Measurements from ENCODE around the gene H2BK1.
A peak's percentile ranks its signal among the peaks of the same experiment; 100 is the strongest.

H2BK1 gene

DNA sequence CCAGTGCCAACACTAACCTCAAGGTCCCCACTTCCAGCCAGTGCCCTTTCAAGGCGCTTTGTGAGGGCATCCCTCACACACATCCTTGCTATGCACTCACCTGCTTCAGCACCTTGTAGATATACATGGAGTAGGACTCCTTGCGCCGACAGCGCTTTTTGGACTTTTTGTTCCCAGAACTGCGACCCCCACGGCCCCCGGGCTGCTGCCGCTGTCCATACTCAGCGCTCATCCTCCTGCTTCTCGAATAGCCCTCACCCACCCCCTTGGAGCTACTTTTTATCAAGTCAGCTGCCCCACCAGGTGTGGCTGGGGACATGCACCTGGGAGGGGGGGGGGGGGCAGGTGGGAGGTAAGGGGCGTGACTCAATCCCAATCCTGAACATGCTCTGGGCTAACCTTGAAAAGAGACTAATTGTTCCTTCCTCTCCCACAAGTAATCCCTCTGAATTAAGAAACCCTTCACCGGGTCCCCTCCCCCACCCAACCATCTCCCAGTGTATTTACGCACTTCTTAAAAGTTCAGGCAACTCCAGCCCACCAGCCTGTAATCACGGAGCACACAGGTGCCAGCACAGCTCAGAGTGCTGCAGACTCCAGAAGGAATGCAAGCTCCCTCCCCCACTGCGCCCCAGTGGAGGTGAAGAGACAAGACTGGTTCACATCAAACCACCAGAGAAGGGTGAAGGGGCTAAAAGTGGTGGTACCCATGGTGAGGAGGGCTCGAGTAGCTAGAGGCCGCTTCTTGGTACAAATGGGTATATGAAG, at the start of gene H2BK1:
TSS of gene H2BK1 (minus strand) at position 402 of the 768 bp plus-strand sequence. CDS start at position 232, 170 bp downstream.
- DNase-seq = no peak

DNA sequence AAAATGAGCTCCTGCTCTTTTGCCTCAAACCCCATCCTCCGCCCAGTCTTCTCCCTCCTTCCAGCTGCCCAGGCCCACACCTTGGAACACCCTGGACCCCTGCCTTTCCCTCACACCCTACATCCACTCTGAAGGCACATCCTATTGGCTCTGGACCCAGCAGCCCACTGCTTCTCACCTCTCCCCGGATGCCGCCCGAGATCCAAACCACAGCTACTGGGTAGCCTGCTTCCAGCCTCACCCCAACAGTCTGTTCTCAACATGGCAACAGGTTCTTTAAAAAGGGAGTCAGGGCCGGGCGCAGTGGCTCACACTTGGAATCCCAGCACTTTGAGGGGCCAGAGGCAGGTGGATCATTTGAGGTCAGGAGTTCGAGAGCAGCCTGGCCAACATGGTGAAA, 47.7 kb upstream of the H2BK1 start:
- no peak for DNase-seq

DNA sequence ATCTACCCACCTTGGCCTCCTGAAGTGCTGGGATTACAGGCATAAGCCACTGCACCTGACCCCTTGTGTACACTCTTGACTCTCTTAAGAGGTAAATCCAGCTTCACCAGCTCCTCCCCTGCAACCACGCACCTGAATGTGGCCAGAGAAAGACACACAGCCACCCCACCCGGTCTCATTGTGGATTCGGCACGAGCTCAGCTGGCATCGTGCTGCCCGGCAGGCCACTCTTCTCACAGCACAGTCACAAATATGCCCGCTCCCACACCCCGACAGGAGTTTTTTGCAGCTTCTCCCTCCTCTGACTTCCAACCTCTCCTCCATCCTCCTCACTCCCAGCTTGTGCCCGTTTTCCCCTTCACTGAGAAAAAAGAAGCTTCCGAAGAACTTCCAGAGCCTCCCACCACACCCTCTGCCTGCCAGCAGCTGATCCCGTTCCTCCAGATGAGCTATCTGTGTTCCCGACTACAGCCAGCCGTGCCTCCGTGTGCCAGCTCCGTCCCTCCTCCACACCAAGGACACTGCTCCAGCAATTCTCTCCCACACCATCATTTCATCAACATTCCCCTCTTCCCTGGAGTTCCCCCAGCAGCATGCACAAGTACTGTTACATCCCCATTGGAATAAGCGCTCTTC, 46.2 kb upstream of the H2BK1 start:
- no peak for DNase-seq

GRCh38 chr7:151255390-151255789, 45.1 kb upstream of the H2BK1 start:
- DNase-seq = no peak

GRCh38 chr7:151254851-151255250, 44.6 kb upstream of the H2BK1 start:
- no peak for DNase-seq

DNA sequence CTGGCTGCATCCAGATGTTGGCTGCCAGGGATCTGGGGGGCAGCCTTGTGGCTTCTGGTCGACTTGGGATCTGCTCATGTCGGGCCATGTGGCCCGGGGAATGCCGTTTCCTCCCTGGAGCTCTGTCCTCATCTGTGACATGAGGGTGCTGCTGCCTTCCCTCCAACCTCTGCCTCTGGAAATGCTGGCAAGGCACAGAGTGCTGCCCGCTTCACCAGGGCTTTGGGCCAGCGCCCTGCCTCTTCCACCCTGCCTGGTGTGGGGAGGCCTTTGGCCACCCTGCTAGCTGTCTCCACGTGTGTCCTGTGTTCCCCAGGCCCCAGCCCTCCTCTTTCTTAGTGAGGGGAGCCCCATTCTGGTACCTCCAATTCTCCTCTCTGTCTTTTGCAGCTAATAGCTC, 44.0 kb upstream of the H2BK1 start:
- no peak for DNase-seq

DNA sequence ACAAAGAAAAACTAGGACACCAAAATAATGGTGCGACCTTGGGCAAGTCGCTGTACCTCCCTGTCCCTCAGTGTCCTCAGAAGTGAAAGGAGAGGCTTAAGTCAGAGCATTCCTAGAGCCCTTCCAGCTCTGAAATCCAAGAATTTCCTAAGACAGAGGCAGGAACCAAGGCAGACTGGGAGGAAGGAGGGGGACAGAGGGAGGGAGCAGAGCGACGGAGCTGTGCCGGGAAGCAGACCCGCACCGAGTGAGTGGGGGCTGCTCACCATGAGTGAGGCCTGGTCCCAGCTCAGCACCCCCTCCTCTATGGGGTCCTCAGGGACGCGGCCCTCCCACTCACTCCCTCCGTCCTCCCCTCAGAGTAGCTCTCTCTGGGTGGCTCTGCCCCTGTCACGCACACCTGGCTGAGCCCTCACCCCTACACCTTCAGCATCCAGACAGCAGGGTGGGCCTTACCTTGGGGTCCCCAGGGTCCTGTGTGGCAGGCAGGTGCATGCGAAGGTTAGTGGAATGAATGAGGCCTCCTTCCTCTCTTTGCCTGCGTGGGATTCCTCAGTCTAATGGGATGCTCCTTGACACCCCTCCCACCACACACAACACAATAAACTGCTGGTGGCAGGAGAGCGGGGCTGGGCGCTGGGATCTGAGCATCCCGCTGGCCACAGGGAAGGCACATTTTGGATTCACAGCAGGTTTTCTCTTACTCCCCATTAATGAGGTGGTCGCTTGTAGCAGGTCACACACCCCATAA, 42.8 kb upstream of the H2BK1 start:
- no peak for DNase-seq

- DNase-seq = no peak
Measured at GRCh38 chr7:151252561-151252835, 42.2 kb upstream of the H2BK1 start.

GRCh38 chr7:151251689-151252560, 41.6 kb upstream of the H2BK1 start:
- DNase-seq = peak; percentile 32

DNA sequence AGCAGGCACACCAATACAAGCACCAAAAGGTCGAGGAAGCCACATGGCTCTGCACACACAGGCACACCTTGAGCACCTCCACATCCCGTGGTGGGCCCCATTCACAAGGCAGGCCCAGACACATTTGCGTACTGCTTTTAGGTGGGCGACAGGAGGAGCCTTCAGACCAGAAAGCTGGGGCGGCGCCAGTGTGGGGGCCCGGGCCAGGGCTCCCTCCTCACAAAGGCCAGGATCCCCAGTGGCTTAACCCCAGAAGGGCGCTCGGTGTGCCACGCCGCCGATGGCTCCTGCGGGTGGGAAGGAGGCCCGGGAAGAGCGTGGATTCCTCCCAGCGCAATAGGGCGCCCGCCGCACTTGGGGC, 41.0 kb upstream of the H2BK1 start:
- DNase-seq = no peak

- no peak for DNase-seq
Measured at GRCh38 chr7:151250181-151251132, 40.2 kb upstream of the H2BK1 start.

DNA sequence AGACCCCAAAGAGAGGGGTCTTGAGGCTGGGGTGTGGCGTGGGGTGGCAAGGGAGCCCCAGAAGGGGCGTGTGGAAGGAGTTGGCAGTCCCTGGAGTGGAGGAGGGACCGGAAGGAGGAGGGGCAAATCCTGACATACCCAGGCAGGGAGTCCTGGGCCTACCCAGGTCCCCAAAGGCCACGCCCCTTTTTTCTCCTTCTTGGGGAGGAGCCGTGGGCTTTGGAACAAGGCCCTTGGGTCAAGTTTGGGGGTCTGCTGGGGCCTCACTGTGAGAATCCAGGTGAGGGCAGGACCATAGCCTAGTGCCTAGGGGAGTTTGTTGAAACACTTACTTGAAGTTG, 39.4 kb upstream of the H2BK1 start:
- peak; percentile 20 for DNase-seq

DNA sequence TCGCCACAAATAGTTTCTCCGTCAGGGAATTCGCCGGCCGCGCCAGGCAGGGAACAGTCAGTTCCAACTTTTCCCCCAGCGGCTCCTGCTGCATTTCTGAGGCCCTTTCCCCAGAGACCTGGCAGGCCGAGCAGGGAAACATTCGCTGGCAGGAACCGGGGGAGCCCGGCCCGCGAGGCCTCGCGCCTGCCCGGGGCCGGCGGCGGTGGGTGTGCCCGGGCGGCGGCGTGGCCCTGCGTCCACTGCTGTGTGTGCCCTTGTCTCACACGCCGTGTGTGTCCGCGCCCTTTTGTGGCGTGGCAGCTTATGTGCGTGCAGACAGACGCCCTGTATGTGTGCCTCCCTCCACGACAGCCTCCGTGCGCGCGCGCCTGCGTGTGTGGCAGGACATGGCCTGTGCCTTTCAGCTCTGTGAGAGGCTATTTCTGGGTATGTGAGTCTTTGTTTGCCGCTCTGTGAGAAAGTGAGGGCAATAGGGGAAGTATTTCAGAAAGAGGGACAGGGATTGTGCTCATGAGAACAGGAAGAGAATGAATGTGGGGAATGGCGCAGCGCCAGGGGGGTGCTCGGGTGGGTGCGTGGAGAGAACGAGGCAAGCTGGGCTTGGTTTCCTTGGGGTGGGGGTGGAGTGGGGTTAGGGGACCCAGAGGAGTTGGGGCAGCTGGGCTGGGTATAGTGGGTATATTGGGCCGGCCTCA, 38.9 kb upstream of the H2BK1 start:
- peak; percentile 78 for DNase-seq

DNA sequence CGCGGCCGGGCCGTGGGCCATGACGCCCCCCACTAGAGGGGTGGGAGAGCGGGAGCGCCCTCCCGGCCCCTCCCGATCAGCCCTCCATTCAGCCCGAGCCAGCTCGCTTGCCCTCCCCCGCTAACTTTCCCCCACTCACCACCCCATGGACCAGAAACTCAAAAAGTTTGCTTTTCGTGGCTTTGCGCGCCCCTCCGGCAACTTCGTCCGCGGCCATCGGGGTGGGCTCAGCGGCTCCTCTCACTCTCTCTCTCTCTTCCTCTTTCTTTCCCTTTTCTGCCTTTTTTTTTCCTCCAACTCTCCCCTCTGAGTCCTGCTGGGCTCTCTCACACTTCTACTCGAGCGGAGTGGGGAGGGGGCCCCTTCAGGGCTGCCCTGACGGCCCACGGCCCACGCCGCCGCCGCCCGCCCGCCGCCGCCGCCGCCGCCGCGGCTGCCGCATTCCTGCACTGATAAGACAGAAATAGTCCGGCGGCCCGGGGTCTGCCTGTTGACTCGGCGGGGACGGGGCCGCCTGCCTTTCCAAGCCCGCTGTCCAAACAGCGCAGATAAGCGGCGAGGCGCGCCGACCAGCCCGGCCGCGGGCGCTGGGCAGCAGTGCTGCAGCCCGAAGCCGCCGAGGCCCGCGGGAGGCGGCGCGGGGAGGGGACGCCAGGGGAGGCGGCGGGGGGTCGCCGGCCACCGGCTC, 38.2 kb upstream of the H2BK1 start, which contains the start of gene SMARCD3:
TSS of gene SMARCD3 (minus strand) at position 349 of the 688 bp plus-strand sequence. CDS start at position 217, 132 bp downstream.
- peak; percentile 56 for DNase-seq

- peak; percentile 12 for DNase-seq
Measured at GRCh38 chr7:151247611-151248345, 37.5 kb upstream of the H2BK1 start.

DNA sequence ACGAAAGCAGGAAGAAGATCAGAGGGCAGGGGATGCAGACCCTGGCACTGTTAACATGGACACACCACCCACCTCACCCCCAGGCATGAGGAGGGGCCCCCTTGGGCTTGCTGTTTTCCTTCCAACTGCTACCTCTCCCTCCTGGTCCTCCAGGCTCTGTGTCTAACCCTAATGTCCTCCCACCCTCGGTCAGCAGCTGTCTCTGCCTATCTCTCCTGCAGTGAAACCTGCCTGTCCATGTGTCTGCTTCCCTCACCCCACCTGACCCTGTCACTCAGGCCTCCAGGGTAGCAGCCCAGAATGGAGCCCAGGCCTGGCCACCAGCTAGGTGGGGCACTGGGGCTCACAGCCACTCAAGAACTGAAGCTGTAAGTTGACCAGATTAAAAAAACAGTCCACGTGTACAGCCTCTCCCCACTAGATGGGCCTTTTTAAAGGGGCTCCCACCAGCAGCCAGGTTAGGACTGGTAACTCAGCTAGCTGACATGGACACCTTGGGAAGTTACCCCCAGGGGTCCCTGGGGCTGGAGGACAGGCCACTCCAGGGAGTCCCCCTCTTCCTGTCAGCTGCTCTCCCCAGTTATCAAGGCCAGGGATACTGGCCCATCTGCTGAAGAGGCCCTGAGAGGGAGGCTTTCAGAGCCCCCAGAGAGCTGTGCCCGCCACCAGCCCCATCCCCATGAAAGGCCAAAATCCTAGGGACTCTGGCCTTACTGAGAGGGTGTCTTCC, 36.7 kb upstream of the H2BK1 start:
- DNase-seq = peak; percentile 8

DNA sequence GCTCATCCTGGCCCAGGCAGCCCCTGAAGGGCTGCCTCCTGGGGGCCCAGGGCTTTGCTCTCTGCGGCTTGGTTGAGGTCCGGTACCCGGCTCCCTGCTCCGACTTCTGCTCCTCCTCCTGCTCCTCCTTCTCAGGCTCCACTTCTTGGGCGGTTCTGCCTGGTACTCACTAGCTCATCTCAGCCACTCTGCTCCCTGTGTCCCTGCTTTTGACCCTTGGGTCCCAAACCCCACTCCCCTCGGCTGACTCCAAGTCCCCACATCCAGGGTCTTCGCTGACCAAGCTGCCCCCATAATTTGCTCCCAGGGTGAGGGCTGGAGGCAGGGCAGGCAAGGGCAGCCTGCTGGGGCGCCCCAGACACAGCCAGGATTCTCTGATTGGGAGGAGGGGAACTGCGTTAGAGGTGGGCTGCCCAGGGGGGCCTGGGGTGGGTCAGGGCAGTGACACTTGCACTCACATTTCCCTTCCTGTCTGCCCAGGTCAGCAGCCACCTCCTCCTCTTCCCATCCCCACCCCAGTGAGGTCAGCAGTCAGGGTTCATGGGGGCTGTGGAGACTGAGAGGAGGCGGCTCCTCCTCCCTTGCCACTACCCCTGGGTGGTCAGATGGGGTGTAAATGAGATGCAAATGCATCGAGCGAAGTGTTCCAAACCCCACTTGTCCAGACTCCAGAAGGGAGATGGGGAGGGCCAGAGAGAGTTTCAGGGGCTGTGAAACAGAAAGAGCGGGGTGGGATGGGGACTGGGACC, 36.0 kb upstream of the H2BK1 start:
- DNase-seq = no peak

GRCh38 chr7:151245360-151246101, 35.2 kb upstream of the H2BK1 start:
- peak; percentile 73 for DNase-seq

Data from hematopoietic multipotent progenitor cell treated with erythropoietin and hydrocortisone succinate and interleukin-3 and kit ligand, for 4 days (in vitro differentiated cells).